GM19328 (cell line): ENCODE results near the gene EPN2.

Experiments used
- ATAC-seq: cut with Tn5 transposase; IDR thresholded peaks from one replicate; pipeline ENCODE4 v1.9.1; 2021; ENCODE audit warnings: mild to moderate bottlenecking, moderate library complexity; ENCODE audit not compliant: unreplicated experiment

EPN2 gene

GRCh38 chr17:19378416-19379360 lies 141.5 kb downstream of the EPN2 start, which contains the start of gene MAPK7:
Gene MAPK7 (plus strand): TSS chr17:19378498. CDS start chr17:19378901, 403 bp downstream.
- ATAC-seq: peak; percentile 13

GRCh38 chr17:19379361-19380065 lies 142.3 kb downstream of the EPN2 start:
- no peak for ATAC-seq

GRCh38 chr17:19380481-19381301 lies 143.5 kb downstream of the EPN2 start:
- ATAC-seq: no peak

GRCh38 chr17:19381361-19381740 lies 144.2 kb downstream of the EPN2 start:
- ATAC-seq: no peak

- no peak for ATAC-seq
Observed at GRCh38 chr17:19381741-19382444, 144.7 kb downstream of the EPN2 start.

GRCh38 chr17:19382531-19383444 lies 145.6 kb downstream of the EPN2 start:
- ATAC-seq: no peak

- ATAC-seq: no peak
Observed at GRCh38 chr17:19383681-19384470, 146.7 kb downstream of the EPN2 start.

GRCh38 chr17:19384723-19385391 lies 147.7 kb downstream of the EPN2 start:
- no peak for ATAC-seq

- no peak for ATAC-seq
Observed at GRCh38 chr17:19385521-19385983, 148.4 kb downstream of the EPN2 start.
